ENCODE measurements around the gene OR1K1. TPM values are rescaled to one million over a fixed set of nuclear protein-coding genes. Genes with fewer than 3 reads are reported as not detected.

OR1K1 gene
- not detected for polyA plus RNA-seq (2013, experiment 1 of 4)
- not detected for polyA plus RNA-seq (2013, experiment 2 of 4)
- not detected for polyA plus RNA-seq (2013, experiment 3 of 4)
- not detected for polyA plus RNA-seq (2013, experiment 4 of 4)

GRCh38 chr9:122800066-122801060 is at the start of gene OR1K1:
Gene OR1K1, plus strand, starts transcription at chr9:122800123. Its CDS starts 0 bp downstream, at chr9:122800123.
- H3K4me1 ChIP-seq (ENCODE audit: control insufficient read depth, insufficient read depth, low read length): no peaks in the 10 kb centered on the region
- H3K27ac ChIP-seq (ENCODE audit: insufficient read depth, low read depth, low read length, poor library complexity, severe bottlenecking): no peak within 1 kb of the TSS
- no peaks in the 10 kb centered on the region for H3K27me3 ChIP-seq (ENCODE audit: control insufficient read depth, insufficient read depth, low read length, poor library complexity, severe bottlenecking)
- WGBS, 2 experiments: 91% methylated on average over 30 of the region's 30 CpGs
- H3K4me3 ChIP-seq (ENCODE audit: insufficient read depth, low read depth, low read length): no peak within 1 kb of the TSS
- H3K36me3 ChIP-seq (ENCODE audit: control insufficient read depth, insufficient read depth, low read length): no peaks in the 10 kb centered on the region
- H3K9me3 ChIP-seq (ENCODE audit: control insufficient read depth, low read length): no peaks in the 10 kb centered on the region

GRCh38 chr9:122754825-122755224 is 45.1 kb upstream of the OR1K1 start:
- no peaks in the 10 kb centered on the region for H3K27me3 ChIP-seq (ENCODE audit: control insufficient read depth, insufficient read depth, low read length, poor library complexity, severe bottlenecking)
- no peaks in the 10 kb centered on the region for H3K36me3 ChIP-seq (ENCODE audit: control insufficient read depth, insufficient read depth, low read length)
- H3K27ac ChIP-seq (ENCODE audit: insufficient read depth, low read depth, low read length, poor library complexity, severe bottlenecking): no peak overlapping the region
- H3K4me3 ChIP-seq (ENCODE audit: insufficient read depth, low read depth, low read length): no peak overlapping the region
- WGBS, 2 experiments: 0 to 36% methylated on average over 1 to 2 of the region's 2 CpGs
- H3K9me3 ChIP-seq (ENCODE audit: control insufficient read depth, low read length): peaks cover 3% of the 10 kb centered on the region
- no peaks in the 10 kb centered on the region for H3K4me1 ChIP-seq (ENCODE audit: control insufficient read depth, insufficient read depth, low read length)

- Histone ChIP-seq H3K4me3 (ENCODE audit: insufficient read depth, low read depth, low read length) (no peak overlapping the region), H3K36me3 (ENCODE audit: control insufficient read depth, insufficient read depth, low read length) (no peaks in the 10 kb centered on the region), H3K9me3 (ENCODE audit: control insufficient read depth, low read length) (peaks cover 4% of the 10 kb centered on the region), H3K27ac (ENCODE audit: insufficient read depth, low read depth, low read length, poor library complexity, severe bottlenecking) (no peak overlapping the region), H3K4me1 (ENCODE audit: control insufficient read depth, insufficient read depth, low read length) (no peaks in the 10 kb centered on the region), H3K27me3 (ENCODE audit: control insufficient read depth, insufficient read depth, low read length, poor library complexity, severe bottlenecking) (no peaks in the 10 kb centered on the region)
- WGBS, 2 experiments: 84 to 85% methylated on average over 4 of the region's 4 CpGs
Observed at GRCh38 chr9:122767817-122768216, 32.1 kb upstream of the OR1K1 start.

- 79 to 84% methylated on average over 8 of the region's 8 CpGs for WGBS, 2 experiments
- Histone ChIP-seq H3K4me1 (ENCODE audit: control insufficient read depth, insufficient read depth, low read length) (no peaks in the 10 kb centered on the region), H3K4me3 (ENCODE audit: insufficient read depth, low read depth, low read length) (no peak overlapping the region), H3K27ac (ENCODE audit: insufficient read depth, low read depth, low read length, poor library complexity, severe bottlenecking) (no peak overlapping the region), H3K27me3 (ENCODE audit: control insufficient read depth, insufficient read depth, low read length, poor library complexity, severe bottlenecking) (no peaks in the 10 kb centered on the region), H3K36me3 (ENCODE audit: control insufficient read depth, insufficient read depth, low read length) (no peaks in the 10 kb centered on the region), H3K9me3 (ENCODE audit: control insufficient read depth, low read length) (no peaks in the 10 kb centered on the region)
Observed at GRCh38 chr9:122777052-122777451, 22.9 kb upstream of the OR1K1 start.

- WGBS, 2 experiments: 79 to 85% methylated on average over 3 of the region's 3 CpGs
- Histone ChIP-seq H3K9me3 (ENCODE audit: control insufficient read depth, low read length) (no peaks in the 10 kb centered on the region), H3K4me1 (ENCODE audit: control insufficient read depth, insufficient read depth, low read length) (no peaks in the 10 kb centered on the region), H3K27me3 (ENCODE audit: control insufficient read depth, insufficient read depth, low read length, poor library complexity, severe bottlenecking) (no peaks in the 10 kb centered on the region), H3K27ac (ENCODE audit: insufficient read depth, low read depth, low read length, poor library complexity, severe bottlenecking) (no peak overlapping the region), H3K4me3 (ENCODE audit: insufficient read depth, low read depth, low read length) (no peak overlapping the region), H3K36me3 (ENCODE audit: control insufficient read depth, insufficient read depth, low read length) (no peaks in the 10 kb centered on the region)
Observed at GRCh38 chr9:122777935-122778627, 21.8 kb upstream of the OR1K1 start.

GRCh38 chr9:122779181-122779580 is 20.7 kb upstream of the OR1K1 start:
- Histone ChIP-seq H3K27ac (ENCODE audit: insufficient read depth, low read depth, low read length, poor library complexity, severe bottlenecking) (no peak overlapping the region), H3K9me3 (ENCODE audit: control insufficient read depth, low read length) (no peaks in the 10 kb centered on the region), H3K4me3 (ENCODE audit: insufficient read depth, low read depth, low read length) (no peak overlapping the region), H3K4me1 (ENCODE audit: control insufficient read depth, insufficient read depth, low read length) (no peaks in the 10 kb centered on the region), H3K36me3 (ENCODE audit: control insufficient read depth, insufficient read depth, low read length) (no peaks in the 10 kb centered on the region), H3K27me3 (ENCODE audit: control insufficient read depth, insufficient read depth, low read length, poor library complexity, severe bottlenecking) (no peaks in the 10 kb centered on the region)
- whole genome bisulfite sequencing, 2 experiments: 75 to 86% methylated on average over 3 of the region's 3 CpGs

GRCh38 chr9:122780026-122780425 is 19.9 kb upstream of the OR1K1 start:
- Histone ChIP-seq H3K27me3 (ENCODE audit: control insufficient read depth, insufficient read depth, low read length, poor library complexity, severe bottlenecking) (no peaks in the 10 kb centered on the region), H3K4me3 (ENCODE audit: insufficient read depth, low read depth, low read length) (no peak overlapping the region), H3K9me3 (ENCODE audit: control insufficient read depth, low read length) (no peaks in the 10 kb centered on the region), H3K4me1 (ENCODE audit: control insufficient read depth, insufficient read depth, low read length) (no peaks in the 10 kb centered on the region), H3K36me3 (ENCODE audit: control insufficient read depth, insufficient read depth, low read length) (no peaks in the 10 kb centered on the region), H3K27ac (ENCODE audit: insufficient read depth, low read depth, low read length, poor library complexity, severe bottlenecking) (no peak overlapping the region)
- WGBS, 2 experiments: 50 to 72% methylated on average over 1 to 4 of the region's 4 CpGs

GRCh38 chr9:122781671-122782070 is 18.3 kb upstream of the OR1K1 start:
- Histone ChIP-seq H3K4me3 (ENCODE audit: insufficient read depth, low read depth, low read length) (no peak overlapping the region), H3K9me3 (ENCODE audit: control insufficient read depth, low read length) (no peaks in the 10 kb centered on the region), H3K36me3 (ENCODE audit: control insufficient read depth, insufficient read depth, low read length) (no peaks in the 10 kb centered on the region), H3K4me1 (ENCODE audit: control insufficient read depth, insufficient read depth, low read length) (no peaks in the 10 kb centered on the region), H3K27ac (ENCODE audit: insufficient read depth, low read depth, low read length, poor library complexity, severe bottlenecking) (no peak overlapping the region), H3K27me3 (ENCODE audit: control insufficient read depth, insufficient read depth, low read length, poor library complexity, severe bottlenecking) (no peaks in the 10 kb centered on the region)
- WGBS, 2 experiments: 66 to 67% methylated on average over 2 of the region's 3 CpGs

GRCh38 chr9:122785269-122785668 is 14.7 kb upstream of the OR1K1 start:
- no peaks in the 10 kb centered on the region for H3K27me3 ChIP-seq (ENCODE audit: control insufficient read depth, insufficient read depth, low read length, poor library complexity, severe bottlenecking)
- no peak overlapping the region for H3K4me3 ChIP-seq (ENCODE audit: insufficient read depth, low read depth, low read length)
- H3K27ac ChIP-seq (ENCODE audit: insufficient read depth, low read depth, low read length, poor library complexity, severe bottlenecking): no peak overlapping the region

GRCh38 chr9:122786338-122786737 is 13.6 kb upstream of the OR1K1 start:
- no peaks in the 10 kb centered on the region for H3K9me3 ChIP-seq (ENCODE audit: control insufficient read depth, low read length)
- H3K27ac ChIP-seq (ENCODE audit: insufficient read depth, low read depth, low read length, poor library complexity, severe bottlenecking): no peak overlapping the region
- no peaks in the 10 kb centered on the region for H3K4me1 ChIP-seq (ENCODE audit: control insufficient read depth, insufficient read depth, low read length)
- H3K27me3 ChIP-seq (ENCODE audit: control insufficient read depth, insufficient read depth, low read length, poor library complexity, severe bottlenecking): no peaks in the 10 kb centered on the region
- WGBS, 2 experiments: 77 to 91% methylated on average over 4 of the region's 4 CpGs
- H3K36me3 ChIP-seq (ENCODE audit: control insufficient read depth, insufficient read depth, low read length): no peaks in the 10 kb centered on the region
- no peak overlapping the region for H3K4me3 ChIP-seq (ENCODE audit: insufficient read depth, low read depth, low read length)

More at GRCh38 chr9:122785269-122785668, 14.7 kb upstream of the OR1K1 start:
- no peaks in the 10 kb centered on the region for H3K36me3 ChIP-seq (ENCODE audit: control insufficient read depth, insufficient read depth, low read length)
- no peaks in the 10 kb centered on the region for H3K4me1 ChIP-seq (ENCODE audit: control insufficient read depth, insufficient read depth, low read length)
- no peaks in the 10 kb centered on the region for H3K9me3 ChIP-seq (ENCODE audit: control insufficient read depth, low read length)

Data from ectodermal cell (in vitro differentiated cells).